GM19240 (cell line): Measurements from ENCODE around the gene NEUROG1.

Experiments
- DNase-seq: peaks from one replicate; pipeline ENCODE4 v3.0.0; 2011; ENCODE audit warnings: low spot score; ENCODE audit not compliant: insufficient read length

NEUROG1 gene

DNA sequence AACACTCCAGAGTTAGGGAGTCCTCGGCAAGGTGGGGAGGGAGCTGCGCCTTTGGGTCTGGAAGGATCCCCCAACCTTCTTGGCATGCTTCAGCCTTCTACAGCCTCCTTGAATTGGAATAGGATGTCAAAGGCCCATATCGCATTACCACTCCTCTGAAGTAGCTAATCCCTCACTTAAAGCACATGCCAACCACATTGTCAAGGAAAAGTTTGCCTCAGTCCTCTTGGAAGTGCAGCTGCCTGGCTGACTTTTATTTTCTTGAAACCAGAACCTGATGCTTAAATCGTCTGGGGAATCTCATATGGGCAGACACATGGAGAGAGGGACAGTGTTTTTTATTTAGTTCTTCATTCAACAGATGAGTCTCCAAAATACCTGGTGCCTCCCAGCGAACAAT, 28.6 kb upstream of the NEUROG1 start:
- no peak for DNase-seq

DNA sequence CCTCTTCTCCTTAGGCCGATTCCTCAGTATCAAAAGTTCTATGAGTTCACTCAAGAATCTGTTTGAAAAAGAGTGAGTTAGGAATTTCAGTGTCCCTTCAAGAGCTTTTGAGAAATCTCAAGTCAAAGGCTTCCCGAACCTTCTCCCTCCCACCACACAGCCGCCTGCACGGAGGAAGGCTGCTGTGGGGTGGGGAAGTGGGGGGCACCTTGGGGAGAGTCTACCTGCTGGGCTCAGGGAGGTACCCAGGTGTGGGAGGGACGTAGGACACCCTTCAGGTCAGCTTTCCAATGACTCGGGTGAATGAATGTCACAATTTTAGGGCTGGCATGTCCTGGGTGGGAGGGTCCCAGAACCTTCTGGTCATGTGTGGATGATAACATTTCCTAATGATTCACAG, 25.5 kb upstream of the NEUROG1 start:
- no peak for DNase-seq

DNA sequence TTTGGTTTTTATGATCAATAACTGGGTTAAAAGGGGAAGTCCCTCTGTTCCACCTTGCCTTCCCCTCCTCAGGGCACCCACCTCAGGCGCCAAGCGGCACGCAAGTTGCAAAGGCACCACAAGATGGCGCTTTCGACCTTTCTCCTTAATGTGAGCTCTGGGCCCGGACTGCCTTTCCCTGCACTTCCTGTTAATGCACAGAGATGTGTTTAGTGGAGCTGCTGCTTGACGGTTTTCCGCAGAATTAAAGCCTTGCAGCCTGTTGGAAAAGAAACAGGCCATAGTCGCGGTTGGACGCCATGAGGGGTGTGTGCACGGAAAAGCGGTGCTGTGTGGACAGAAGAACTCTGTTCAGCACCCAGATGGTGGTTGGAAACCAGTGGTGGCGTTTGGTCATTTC, 25.1 kb upstream of the NEUROG1 start:
- DNase-seq: peak; percentile 76

DNA sequence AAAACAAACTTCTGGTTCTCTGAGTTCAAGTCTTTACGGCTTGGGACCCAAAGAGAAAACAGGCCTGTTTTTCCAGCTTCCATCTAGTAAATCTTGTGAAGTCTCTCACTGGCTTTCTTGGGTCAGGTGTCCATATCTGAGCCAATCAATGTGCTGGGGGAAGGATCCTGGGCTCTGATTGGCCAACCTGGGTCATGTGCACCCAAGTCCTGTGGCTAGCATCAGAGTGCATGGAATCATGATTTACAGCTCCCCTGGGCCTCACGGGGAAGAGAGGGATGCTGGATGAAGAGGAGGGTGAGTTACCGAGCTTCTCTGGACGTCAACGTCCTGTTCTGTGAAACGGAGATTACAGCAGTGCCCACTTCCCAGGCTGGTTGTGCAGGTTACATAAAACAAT, 23.6 kb upstream of the NEUROG1 start:
- no peak for DNase-seq

DNA sequence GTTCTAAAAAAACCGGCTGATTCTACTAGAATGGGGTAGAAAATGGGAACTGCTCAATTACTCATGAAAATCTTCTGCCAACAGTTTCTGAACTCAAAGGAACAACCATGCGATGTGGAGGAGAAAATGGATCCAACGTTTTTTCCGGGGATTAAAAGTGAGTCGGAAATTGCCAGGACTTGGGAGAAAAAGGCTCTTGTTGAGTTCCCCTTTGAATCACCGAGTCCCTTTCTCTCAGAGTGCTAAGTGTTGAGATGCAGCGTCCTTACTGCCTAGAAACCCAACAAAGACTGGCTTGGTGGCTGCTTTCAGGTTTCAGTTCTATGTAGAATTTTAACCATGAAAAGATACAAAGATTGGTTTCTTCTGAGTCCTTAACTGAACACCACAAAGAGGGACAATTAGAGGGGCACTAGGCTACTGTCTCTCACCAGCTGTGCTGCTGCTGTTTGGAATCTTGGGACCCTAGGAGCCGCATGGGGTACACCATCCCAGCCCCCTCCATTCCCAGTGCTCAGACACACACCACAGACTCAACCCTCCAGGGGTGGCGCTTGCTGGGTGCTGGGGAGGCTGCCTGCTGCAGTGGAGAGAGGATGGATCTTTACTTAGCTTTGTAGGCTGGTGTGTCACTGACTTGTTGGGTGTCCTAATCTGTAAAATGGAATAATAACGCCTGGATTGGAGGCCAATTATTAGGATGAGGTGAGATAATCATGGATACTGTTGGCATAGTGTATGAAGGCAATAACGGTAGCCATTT, 21.5 kb upstream of the NEUROG1 start:
- DNase-seq: no peak

DNA sequence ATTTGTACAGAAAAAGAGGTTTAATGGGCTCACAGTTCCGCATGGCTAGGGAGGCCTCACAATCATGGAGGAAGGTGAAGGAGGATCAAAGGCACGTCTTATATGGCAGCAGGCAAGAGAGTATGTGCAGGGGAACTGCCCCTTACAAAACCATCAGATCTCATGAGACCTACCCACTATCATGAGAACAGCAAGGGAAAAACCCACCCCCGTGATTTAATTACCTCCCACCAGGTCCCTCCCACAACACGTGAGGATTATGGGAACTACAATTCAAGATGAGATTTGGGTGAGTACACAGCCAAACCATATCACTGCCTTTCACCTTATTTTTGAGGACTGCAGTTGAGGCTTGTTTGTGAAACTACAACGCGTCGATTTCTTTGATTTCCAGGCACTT, 20.9 kb upstream of the NEUROG1 start:
- no peak for DNase-seq

DNA sequence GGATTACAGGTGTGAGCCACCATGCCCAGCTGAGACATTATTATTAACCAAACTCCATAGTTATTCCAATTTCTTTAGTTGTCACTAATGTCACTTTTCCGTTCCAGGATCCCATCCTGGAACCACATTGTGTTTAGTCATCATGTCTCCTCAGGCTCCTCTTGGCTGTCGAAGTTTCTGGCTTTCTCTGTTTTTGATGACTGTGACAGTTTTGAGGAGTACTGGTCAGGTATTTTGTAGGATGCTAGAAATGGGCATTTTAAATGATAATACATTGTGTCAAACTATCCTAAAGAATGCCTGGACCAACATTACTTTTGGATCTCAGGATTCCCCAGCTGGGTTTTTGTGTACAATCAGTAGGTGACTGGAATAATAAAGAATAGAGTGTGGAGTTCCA, 19.8 kb upstream of the NEUROG1 start:
- no peak for DNase-seq

DNA sequence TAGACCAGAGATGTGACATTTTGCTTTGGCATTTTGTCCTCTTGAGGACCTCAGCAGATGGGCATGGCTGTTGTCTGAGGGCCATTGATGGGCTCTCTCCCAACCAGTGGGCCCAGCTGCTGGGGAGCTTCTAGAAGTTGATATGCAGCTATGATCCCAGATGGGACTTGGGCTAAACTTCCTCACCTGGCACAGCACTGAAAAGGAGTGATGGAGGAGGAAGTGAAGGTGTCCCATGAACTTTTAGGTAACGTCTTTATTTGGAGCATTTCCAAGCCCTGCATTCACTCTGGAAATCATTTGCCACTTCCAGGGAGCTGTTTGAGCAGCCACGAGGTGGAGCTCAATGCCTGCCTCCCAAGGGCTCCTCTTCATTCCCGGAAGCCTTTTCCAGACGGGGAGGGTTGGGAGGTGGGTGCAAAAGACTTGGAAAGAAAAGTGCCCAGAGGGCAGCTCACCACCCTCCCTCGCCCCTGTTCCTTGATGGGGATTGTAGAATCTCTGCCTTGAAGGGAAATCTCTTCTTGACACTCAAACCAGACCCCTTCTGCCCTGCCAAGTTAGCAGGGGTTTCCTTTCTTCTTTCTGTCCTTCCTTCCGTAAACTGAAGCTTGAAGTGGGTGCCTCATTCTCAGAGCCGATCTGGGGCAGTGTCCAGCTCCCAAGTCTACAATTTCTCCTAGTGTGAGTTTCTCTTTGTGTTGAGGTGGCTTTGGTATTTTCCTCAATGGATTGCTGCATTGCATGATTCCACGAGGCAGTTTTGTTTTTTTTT, 18.1 kb upstream of the NEUROG1 start:
- DNase-seq: no peak

DNA sequence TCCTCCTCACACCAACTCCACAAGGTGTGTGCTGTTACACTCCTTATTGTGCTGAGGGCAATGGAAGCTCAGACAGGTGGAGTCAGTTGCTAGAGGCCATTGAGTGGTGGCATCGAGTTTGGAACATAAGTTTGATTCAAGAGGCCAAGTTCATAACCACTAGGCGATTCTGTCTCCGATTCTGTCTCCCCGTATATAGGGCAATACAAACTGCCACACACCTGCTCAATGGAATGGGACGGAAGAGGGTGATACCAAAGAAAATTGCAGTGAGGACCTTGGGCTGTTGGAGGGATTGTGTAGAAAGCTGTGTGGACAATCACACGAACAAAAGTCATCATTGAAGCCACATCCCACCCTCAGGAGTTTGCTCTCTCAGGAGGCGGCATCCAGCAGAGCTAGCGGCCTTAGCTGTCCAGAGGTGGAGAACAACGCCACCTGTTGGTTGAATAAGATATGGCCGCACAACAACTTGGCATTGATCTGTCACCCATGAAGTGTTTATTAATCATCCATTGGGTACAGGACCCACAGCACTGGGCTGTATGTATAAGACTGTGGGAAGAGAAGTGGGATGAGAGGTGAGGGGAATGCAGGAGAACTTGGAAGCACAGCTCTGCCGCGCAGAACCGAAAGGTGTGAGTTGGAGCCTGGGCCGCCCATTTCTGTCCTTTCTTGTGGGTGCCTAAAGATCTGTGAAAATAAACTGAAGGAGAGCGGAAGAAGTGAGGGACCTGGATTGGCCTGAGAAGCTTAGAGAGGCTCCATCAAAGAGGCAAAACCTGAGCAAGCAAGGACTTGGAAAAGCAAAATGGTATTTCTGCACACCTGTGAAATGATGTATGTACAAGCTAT, 16.1 kb upstream of the NEUROG1 start:
- DNase-seq: peak; percentile 51

DNA sequence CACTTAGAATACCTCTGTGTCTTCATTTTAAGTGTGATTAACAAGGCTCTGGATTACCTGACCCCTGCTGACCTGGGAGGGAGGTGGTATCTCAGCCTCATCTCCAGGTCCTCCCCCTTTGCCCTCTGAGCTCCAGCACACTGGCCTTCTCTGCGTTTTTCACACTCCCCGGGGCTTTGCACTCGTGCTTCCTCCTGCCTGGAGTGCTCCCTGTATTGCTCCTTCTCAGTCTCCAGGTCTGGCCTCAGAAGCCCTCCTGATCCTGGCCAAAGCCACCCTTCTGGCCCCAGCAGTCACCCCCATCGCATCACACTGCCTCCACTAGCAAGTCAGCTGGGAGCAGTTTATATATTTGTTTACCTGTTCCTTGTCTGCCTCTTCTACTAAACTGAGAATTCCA, 13.6 kb upstream of the NEUROG1 start:
- DNase-seq: no peak

DNA sequence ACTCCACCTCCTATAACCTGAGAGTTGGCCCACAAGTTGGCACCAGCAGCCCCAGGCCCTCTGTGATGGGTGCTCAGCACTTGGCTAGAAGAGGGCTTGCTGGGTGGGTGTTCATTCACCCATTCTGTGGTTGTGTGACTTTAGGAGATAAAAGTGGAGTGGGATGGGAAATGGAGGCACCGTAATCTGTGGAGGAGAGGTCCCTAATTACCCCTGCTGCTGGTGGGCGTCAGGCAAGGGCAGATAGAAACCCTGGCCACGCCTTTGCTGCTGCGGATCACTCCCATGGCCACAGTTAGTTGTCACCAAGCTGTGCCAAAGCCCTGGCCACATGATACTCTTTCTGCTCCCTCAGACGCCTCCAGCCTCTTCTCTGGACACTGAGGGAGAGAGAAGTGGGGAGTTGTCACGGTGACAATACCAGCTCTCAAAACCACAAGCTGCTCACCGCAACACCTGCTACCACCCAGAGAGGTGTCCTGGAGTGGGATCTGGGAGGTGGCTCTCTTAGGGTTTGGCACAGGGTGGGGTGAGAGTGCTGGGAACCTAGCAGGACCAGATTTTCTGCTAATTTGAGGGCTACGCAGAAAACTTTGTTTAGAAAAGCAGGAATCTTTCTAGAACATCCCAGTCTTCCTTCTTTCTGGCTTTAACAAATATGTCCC, 12.0 kb upstream of the NEUROG1 start:
- no peak for DNase-seq

DNA sequence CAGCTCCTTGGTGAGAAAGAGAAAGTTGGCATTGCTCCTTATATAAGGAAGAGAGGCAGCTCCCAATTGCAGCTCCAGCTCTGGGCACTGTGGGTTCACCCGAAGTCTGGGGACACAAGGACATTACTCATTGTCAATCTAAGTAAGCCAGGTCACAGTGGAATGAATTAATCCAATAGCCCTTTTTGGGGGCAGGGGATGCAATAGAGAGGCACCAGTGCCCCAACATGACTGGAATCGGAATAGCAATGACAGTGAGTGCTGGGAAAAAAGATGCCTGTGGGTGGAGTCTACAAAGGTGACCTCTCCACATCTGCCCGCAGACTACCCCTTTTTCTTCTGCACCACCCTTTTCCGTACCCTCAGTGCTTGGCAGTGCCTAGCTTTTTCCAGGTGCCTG, 11.1 kb upstream of the NEUROG1 start:
- no peak for DNase-seq

DNA sequence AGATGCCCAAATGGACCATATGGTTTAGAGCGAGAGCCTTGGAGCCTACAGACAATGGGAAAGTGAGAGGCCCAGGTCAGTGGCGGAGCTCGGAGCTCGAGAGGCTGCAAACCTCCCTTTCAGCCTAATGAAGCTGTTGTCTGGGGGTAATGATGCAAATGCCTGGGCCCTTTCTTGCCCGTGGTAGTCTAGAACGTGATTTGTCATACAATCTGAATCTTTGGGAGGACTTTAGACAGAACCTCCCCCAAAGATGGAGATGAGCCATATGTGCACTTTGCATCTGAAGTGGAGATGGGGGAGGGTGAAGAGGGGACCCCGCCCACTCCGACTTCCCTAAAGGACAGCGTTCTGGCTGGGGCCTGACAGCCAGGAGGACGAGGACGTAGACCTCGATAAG, 10.3 kb upstream of the NEUROG1 start:
- no peak for DNase-seq

DNA sequence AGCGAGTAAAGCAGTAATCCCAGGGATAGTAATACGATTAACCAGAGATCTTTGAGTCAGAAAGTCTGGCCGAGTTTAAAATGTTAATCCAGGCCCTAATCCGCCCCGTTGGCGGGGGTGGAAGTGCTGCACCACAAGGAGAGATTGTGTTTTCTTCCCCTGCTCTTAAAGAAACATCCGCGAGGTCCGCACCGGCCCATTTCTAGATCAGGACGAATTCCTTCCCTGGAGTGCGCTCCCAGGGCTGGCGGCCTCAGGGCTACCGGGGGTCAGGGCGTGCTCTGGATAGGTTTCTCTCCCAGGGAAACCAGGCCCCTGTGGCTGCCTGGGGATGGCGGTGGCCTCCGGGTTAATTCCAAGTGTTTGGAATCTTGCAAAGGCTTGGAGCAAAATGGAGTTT, 9.3 kb upstream of the NEUROG1 start:
- DNase-seq: no peak

DNA sequence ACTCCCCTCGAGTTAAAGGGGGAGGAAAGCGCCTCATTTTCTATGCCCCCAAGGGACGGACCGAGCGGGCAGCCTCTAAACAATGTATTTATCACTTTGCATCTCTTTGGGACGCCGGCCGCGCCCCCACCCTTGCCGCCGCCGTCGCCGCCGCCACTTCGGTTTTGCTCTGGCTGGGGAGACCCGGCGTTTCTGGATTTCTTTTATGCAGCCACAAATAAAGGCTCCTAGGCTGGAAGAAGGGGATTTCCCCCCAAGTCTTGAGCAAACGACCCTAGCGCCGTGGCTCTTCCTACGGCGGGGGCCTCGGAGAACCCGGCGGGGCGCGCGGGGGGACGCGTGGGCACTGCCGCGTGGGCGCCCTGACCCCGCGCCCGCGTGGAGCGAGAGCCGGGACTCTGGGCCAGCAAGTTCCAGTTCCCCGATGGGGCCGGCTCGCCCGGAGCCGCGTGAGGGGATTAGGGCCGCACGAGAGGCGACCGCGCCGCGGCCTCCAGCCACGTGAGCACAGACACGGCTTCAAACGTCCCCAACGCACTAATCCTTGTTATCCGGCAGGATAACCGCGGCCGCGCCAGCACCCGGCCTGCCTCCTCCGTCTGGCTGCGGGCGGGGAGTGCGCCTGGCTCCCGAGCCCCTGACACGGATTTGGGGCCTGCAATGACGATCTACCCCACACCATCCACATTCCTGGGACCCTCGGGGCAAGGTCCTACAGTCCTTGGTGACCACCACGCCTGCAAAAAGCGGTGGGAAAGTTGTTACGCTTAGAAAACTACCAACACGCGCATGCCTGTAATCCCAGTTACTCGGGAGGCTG, 7.9 kb upstream of the NEUROG1 start:
- no peak for DNase-seq

DNA sequence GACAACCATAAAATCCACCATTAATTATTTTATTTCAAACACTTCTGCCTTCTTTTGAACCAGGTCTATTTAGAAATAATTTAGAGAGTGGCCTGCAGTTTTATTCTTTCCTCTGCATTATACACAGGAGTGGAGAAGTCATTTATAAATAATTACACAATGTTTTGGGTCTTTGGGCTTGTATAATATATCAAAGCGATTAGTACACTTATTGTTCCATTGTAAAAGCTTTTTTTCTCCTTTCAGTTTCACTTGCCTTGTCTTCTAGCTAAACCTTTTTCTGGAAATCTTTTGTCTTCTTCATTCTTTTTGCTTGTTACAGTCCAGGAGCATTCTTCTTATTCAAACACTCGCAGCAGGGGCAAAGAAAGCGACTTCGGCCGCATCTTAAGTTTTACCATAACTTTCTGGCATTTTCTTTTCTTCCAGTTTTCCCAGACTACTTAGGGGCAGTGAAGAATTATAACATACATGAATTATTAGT, 7.3 kb upstream of the NEUROG1 start:
- DNase-seq: no peak

DNA sequence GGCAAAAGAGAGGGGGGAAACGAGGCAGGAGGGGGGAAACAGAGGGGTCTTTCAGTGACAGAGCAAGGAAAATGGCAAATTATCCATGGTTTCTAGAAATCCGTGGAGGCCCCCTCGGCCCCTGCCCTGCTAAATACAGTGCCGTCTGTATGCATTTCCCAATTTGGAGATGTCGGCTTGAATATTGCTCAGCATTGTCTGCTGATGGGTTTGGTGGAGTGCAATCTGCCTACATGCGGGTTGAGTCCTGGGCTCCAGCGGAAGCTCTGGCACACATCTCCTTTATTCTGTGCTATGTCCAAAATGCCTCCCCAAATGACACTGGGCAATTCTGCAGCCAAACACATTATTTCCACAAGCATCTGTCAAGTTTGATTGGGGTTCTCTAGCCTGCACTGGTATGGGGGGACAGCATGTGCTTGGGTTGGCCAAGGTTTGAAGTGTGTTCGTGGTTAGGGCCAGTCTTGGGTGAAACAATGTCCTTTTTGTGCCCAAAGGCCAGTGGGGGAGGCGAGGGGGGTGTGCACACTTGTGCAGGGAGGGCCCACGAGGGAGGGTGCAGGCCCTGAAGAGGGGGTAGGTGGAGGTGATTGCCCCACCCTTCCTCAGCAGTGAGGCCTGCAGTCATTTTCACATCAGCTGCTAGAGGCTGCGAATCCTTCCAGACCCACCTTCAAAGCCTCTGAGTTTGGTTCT, 6.2 kb upstream of the NEUROG1 start:
- no peak for DNase-seq

DNA sequence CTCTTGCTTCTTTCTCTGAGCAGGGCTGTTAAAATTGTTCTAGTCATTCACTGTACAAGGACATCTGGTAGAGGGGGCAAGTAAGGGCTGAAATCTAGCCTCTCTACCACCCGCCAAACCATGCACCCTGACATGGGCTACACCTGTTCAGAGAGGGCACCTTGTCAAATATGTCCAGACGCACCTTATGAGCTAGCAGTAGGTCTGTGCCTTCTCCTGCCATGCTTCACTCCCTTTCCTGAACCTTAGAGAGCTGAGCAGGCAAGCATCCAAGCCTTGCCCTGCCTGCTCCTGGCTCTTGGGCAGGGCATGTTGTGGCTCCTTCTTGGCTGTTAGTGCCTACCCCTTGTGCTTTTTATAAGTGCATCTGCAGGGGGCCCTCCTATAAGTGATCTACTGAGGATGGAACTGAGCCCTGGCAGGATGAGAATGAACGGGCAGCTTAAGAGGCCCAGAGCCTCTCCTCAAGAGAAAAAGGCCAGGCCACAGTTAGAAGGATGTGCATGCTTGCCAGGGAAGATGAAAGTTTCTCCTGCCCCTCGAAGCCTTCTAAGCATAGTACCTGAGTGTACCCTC, 3.8 kb upstream of the NEUROG1 start:
- no peak for DNase-seq

DNA sequence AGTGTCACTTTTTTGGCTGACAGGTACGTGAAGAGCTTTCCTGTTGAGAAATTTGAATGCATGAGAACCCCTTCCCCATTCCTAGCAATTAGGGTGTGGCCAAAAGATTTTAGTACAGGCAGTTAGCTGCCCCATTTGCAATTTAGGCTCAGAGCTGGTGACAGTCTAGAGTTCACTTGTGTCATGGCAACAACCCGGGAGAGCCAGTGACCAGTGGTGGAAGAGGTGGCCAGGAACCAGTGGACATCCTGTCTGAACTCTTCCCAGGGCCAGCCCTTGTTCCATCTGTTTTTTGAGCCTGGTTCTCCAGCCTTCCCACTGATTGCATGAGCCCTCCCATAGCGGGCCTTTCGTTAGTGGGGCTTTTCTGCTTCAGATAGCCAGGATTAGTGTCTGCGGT, 2.5 kb upstream of the NEUROG1 start:
- DNase-seq: no peak

DNA sequence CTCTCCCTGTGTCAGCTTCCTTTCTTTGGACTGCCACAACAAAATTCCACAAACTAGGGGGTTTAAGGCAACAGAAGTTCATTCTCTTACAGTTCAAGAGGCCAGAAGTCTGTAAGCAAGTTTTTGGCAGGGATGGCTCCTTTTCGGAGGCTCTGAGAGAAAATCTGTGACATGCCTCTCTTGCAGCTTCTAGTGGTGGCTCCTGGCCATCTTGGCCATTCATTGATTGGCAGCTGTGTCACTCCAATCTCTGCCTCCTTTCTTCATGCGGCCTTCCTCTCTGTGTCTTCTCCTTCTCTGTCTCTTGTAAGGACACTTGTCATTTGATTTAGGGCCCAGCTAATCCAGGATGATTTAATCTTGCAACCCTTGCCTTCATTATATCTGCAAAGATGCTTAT, 2.0 kb upstream of the NEUROG1 start:
- no peak for DNase-seq
